ENCODE results near the gene RPL6. TPM values are rescaled to one million over a fixed set of nuclear protein-coding genes. Genes with fewer than 3 reads are reported as not detected.

RPL6 gene
- total RNA-seq, 4 donors from 2014 or later: 1,278 to 1,553 (median 1,492) TPM

- Histone ChIP-seq H3K4me1 (peaks cover 0 to 2% of the 10 kb centered on the region in 2 donors), H3K4me3 (no peak overlapping the region), H3K27me3 (no peaks in the 10 kb centered on the region), H3K36me3 (no peaks in the 10 kb centered on the region), H3K9me3 (no peaks in the 10 kb centered on the region), H3K27ac (no peak overlapping the region)
- TF ChIP-seq POLR2A (IDR thresholded peaks at IDR 0.05) (no peak), CTCF (IDR thresholded peaks at IDR 0.05) (no peak)
- DNase-seq: no peak
- intact Hi-C loops (cut with DNase I; ENCODE audit: low total_unique reads): no loop called here
These were observed 34.3 kb downstream of the RPL6 start for GRCh38 chr12:112375105-112375504.

GRCh38 chr12:112374166-112374740, 35.2 kb downstream of the RPL6 start:
- TF ChIP-seq CTCF (IDR thresholded peaks at IDR 0.05) (no peak), POLR2A (IDR thresholded peaks at IDR 0.05) (no peak)
- no peak overlapping the region for H3K27ac ChIP-seq
- no peaks in the 10 kb centered on the region for H3K9me3 ChIP-seq
- no peaks in the 10 kb centered on the region for H3K4me1 ChIP-seq
- DNase-seq: no peak
- H3K4me3 ChIP-seq: no peak overlapping the region
- intact Hi-C loops (cut with DNase I; ENCODE audit: low total_unique reads): no loop called here
- no peaks in the 10 kb centered on the region for H3K36me3 ChIP-seq
- no peaks in the 10 kb centered on the region for H3K27me3 ChIP-seq

GRCh38 chr12:112370868-112371510, 38.4 kb downstream of the RPL6 start:
- no peak for TF ChIP-seq CTCF (IDR thresholded peaks at IDR 0.05)
- no peak for TF ChIP-seq POLR2A (IDR thresholded peaks at IDR 0.05)
- no peaks in the 10 kb centered on the region for H3K27me3 ChIP-seq
- no peaks in the 10 kb centered on the region for H3K4me1 ChIP-seq
- H3K4me3 ChIP-seq: no peak overlapping the region
- H3K36me3 ChIP-seq: no peaks in the 10 kb centered on the region
- H3K27ac ChIP-seq: no peak overlapping the region
- intact Hi-C loops (cut with DNase I; ENCODE audit: low total_unique reads): no loop called here
- no peak for DNase-seq
- H3K9me3 ChIP-seq: no peaks in the 10 kb centered on the region

GRCh38 chr12:112370199-112370598, 39.2 kb downstream of the RPL6 start:
- Histone ChIP-seq H3K4me3 (no peak overlapping the region), H3K36me3 (no peaks in the 10 kb centered on the region), H3K4me1 (no peaks in the 10 kb centered on the region), H3K9me3 (no peaks in the 10 kb centered on the region), H3K27me3 (no peaks in the 10 kb centered on the region), H3K27ac (no peak overlapping the region)
- intact Hi-C loops (cut with DNase I; ENCODE audit: low total_unique reads): no loop called here
- TF ChIP-seq POLR2A (IDR thresholded peaks at IDR 0.05) (no peak), CTCF (IDR thresholded peaks at IDR 0.05) (no peak)
- no peak for DNase-seq

- DNase-seq: no peak
- no peak for TF ChIP-seq POLR2A (IDR thresholded peaks at IDR 0.05)
- TF ChIP-seq CTCF (IDR thresholded peaks at IDR 0.05): no peak
- Histone ChIP-seq H3K27ac (no peak overlapping the region), H3K4me3 (no peak overlapping the region), H3K27me3 (no peaks in the 10 kb centered on the region), H3K4me1 (no peaks in the 10 kb centered on the region), H3K9me3 (no peaks in the 10 kb centered on the region), H3K36me3 (no peaks in the 10 kb centered on the region)
- intact Hi-C loops (cut with DNase I; ENCODE audit: low total_unique reads): no loop called here
These were observed 40.5 kb downstream of the RPL6 start for GRCh38 chr12:112368856-112369255.

All from uterus (tissue), 4 donors.